NCI-H82 treated with DMSO at 0.1 percent for 48 hours (cell line): ENCODE measurements around the gene CHID1.

Experiments used
- DNase-seq: peaks from one replicate; lab custom pipeline; 2025; ENCODE audit not compliant: unreplicated experiment; lab: John Stamatoyannopoulos, UW

Gene CHID1

DNA sequence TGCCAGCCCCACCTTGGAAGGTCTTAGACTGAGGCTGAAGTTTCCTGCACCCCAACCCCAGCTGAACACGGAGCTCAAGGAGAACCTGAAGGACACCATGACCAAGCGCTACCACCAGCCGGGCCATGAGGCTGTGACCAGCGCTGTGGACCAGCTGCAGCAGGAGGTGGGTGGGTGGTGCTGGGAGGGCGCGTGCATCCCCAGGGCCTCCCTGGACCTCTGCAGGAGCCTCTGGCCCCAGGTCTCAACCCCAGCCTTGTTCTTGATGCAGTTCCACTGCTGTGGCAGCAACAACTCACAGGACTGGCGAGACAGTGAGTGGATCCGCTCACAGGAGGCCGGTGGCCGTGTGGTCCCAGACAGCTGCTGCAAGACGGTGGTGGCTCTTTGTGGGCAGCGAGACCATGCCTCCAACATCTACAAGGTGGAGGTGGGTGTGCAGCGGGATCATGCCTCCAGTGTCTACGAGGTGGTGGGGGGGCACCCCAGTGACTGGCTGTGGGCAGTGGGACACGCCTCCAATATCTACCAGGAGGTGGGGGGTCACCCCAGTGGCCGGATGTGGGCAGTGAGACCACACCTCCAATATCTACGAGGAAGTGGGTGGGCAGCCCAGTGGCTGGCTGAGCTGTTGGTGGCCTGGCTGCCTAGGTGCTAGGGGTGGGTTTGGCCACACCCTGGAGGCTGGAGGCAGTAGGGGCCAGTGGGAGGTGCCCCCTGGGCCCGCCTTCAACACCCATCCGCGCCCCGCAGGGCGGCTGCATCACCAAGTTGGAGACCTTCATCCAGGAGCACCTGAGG lies 73.2 kb downstream of the CHID1 start:
- DNase-seq: no peak

DNA sequence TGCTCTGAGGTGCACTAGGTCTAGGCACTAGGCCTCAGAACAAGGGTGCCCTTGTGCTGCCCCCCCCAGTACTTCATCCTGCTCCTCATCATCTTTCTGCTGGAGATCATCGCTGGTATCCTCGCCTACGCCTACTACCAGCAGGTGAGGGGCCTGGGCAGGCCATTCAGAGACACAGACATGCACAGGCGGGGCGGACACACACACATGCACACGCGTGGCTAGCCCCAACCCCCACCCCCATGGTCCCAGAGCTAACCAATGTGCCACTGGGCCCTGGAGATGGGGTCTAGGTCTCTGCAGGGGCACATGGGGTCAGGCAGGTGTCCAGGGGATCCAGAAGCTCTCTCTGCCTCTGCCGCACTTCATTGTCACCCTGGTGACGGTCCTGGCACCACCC lies 73.9 kb downstream of the CHID1 start:
- DNase-seq: no peak

DNA sequence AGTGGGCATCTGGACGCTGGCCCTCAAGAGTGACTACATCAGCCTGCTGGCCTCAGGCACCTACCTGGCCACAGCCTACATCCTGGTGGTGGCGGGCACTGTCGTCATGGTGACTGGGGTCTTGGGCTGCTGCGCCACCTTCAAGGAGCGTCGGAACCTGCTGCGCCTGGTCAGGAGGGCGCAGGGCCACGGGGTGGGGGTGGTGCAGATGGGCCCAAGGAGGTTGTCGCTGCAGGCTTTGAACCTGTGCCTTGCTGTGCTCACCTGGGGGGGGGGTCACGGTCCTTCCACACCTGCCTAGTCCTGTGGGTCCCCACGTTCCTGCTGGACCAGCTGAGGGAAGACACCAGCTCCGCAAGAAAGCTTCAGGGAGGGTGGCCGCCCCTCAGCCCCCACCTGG lies 74.3 kb downstream of the CHID1 start:
- no peak for DNase-seq

DNA sequence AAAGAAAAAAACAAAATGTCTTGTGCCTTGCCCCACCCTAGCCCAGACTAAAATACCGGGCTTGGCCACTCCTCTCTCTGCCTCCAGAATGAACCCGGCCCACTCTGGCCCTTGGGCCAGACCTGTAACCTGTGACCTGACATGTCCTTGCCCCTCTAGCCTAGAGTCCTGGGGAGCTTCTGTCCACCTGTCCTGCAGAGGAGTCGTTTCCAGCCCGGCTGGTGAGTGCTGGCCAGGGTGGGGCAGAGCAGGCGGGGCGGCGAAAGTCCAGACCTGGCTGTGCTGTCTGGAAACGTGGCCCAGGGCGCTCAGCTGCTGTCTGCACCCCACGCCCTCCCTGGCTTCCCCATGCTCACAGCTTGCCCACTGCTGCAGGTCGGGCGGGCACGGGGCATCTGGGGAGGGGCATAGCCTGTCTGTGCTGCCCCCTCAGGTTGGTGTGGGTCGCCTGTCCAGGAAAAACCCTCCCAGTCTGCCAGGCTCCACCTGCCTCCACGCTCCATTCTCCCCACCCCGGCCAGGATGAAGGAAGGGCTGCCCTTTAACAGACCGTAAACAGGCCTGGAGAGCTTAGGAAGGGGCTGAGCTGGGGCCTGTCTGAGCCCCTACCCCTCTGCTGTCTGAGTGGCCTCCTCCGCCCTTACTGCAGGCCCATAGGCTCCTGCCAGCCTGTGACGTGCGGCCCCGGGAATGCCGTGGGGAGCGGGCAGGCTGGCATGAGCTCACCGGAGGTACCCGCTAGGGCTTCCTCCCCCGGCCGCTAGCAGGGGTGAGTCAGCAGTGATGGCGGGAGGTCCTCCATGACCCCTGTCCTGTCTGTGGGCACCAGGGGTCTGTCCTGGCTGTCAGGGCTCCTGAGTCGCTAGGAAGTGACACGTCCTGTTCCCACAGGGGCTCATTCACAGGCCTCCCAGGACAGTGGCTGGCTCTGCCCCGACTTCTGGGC lies 76.0 kb downstream of the CHID1 start:
- no peak for DNase-seq

DNA sequence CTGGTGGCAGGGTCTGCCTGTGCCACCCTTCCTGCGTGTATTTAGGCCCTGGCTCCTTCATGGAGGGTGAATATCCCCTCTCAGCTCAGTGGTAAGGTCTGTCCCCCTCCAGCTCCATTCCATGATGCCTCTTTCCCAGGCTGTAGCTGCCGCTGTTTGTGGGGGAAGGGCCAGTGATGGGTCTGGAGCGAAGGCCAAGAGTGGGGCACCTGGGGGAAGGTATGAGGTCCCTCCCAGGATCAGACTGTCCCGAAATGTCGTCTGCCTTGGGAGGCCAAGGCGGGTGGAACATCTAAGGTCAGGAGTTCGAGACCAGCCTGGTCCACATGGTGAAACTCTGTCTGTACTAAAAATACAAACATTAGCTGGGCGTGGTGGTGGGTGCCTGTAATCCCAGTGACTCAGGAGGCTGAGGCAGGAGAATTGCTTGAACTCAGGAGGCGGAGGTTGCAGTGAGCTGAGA lies 76.7 kb downstream of the CHID1 start:
- DNase-seq: no peak

DNA sequence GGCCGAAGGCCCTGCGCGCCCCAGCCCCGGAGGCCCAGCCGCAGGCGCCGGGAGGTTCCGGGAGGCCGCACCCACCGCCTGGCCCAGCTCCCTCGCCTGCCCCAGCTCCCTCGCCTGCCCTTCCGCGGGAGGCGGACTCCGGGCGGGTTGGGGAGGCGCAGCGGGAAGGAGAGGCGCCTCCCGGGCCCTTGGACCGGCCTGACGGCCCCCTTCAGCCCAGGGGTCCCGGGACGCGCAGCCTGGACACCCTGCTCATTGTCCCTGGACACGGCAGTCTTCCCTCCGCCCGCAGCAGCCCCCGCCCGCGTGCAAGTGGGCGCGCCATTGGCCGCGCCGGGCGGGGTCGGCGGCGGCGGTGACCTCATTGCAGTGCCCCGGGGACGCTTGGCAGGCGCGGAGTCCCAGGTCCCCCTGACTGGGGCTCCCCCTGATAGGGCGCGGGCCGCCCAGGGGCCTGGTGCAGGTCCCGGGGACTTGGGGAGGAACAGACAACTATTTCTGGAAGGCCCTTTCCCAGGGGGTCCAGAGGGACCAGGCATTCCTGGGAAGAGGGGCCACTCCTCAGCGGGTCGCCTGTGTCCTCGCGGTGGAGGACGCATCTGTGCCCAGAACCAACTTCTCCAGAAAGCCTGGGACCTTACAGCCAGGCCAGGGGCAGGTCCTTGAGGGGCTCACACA lies 77.4 kb downstream of the CHID1 start:
- no peak for DNase-seq

DNA sequence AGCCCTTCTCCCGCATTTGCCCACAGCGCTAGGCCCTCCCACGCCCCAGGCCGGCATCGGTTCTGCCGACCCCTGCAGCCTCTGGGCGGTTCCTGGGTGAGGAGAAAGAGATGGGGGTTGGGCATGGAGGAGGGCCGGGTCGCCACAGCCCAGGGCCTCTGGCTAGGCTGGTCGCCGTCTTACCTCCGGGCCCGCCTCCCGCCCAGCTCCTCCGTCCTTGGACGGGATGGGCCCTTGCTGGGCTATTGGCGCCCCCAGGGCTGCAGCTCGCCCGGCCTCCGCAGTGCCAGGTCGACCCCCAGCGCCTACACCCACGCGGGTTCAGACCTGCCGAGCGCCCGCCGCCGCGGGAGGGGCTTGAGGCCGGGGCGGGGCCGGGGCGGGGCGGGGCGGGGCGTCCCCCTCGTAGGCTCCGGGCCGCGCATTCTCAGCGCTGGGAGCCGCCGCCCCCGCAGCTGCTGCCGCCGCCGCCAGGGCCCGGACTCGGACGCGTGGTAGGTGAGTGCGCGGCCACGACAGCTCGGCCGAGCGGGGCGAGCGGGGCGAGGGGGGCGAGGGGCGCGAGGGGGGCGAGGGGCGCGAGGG lies 78.0 kb downstream of the CHID1 start, which contains the start of gene CD151:
Gene CD151 (plus strand): TSS at position 424 of the 585 bp plus-strand sequence. CDS start 3,118 bp downstream, outside the sequence.
- DNase-seq: peak; percentile 21

DNA sequence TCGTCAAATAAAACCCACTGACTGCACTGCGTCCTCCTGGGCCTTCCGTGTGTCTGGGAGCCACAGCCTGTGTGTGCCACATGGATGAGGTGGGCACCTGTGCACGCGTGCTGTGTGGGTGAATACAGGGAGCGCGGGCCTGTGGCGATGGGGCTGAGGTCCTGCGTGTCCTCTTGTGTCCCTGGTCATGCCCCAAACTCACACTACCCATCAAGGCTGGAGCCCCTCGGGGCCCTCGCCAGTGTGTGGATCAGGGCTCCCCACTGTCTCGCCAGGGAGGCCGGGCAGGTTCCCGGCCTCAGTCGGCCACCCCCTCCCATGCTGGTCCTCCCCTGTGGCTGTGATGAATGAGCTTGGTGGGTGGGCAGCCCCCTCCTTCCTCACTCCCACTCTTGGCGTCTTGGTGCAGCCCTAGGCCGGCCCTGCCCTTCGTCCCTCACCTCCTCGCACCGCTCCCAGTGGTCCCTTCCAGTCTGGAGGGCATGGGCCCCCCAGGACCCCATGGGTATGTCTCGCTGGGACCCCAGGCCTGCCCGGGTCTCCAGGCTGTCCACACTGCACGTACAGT lies 78.6 kb downstream of the CHID1 start:
- no peak for DNase-seq

DNA sequence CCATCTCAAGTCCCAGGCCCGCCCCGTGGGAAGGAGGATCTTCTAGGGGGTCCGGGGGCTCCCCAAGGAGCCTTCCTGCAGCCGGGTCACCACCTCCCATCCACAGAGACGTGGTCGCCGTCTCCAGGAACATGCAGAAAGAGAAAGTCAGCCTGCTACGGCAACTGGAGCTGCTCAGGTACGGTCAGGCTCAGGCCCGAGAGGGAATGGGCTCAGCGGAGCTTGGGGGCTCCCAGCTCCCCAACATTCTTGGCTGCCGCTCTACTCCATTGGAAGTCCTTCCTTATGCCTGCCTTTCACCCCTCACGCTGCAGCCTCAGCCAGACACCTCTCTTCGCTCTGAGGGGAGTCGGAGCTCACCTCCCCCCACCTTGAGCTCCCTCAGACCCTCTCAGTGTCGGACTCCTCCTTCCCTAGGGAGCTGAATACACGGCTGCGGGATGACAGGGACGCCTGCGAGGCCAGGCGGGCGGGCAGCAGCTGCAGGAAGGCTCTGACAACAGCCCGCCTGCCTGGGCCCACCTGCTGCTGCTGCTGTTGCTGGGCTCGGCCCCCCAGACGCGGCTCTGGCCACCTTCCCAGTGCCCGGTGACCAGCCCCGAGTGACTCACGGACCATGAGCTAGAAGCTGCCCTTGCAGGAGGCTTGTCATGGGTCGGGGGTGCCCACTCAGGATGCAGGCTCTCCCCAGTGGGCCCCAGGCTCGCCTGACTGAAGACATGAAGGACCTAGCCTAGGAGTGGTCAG lies 79.3 kb downstream of the CHID1 start:
- no peak for DNase-seq

DNA sequence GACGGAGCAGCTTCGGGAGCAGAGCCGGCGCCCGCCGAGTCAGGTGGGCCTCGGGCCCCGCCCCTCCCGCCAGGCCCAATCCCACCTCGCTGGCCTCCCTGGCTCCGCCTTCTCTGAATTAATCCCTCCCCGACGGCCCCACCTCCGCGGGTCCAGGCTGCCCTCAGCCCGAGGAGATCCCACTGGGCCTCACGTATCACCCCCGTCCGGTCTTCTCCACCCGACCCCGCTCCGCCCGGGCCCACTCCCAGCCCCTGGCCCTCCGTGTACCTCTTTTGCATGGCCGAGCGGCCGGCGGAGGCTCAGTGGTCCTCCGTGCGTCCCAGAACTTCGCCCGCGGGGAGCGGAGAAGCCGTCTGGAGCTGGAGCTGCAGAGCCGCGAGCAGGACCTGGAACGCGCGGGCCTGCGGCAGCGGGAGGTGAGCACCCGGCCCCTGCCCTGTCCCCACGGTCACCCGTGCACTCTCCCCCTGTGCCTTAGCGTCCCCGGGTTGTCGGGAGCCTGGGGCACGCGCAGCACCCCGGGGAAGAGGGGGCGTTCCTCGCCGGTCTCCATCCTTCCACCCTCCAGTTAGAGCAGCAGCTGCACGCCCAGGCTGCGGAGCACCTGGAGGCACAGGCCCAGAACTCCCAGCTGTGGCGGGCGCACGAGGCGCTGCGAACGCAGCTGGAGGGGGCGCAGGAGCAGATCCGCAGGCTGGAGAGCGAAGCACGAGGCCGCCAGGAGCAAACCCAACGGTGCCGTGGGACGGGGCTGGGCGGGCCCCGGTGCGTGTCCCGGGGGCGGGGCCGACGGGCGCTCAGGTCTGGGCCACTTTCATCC lies 80.1 kb downstream of the CHID1 start:
- DNase-seq: peak; percentile 54

DNA sequence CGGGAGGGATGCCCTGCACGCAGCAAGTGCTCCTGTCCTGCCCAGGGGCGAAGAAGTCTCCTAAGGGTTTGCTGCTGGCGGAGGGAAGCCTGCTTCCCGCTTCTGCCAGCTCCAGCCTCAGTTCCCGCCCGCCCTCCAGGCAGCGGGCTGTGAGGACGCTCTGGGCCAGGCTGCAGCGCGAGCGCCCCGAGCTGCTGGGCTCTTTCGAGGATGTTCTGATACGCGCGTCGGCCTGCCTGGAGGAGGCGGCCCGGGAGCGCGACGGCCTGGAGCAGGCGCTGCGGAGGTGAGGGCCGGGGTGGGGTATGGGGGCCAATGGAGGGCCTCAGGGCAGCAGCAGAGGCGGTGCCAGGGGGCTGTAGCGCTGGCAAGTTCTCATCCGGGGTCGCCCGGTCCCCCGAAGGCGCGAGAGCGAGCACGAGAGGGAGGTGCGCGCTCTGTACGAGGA lies 80.7 kb downstream of the CHID1 start:
- no peak for DNase-seq

DNA sequence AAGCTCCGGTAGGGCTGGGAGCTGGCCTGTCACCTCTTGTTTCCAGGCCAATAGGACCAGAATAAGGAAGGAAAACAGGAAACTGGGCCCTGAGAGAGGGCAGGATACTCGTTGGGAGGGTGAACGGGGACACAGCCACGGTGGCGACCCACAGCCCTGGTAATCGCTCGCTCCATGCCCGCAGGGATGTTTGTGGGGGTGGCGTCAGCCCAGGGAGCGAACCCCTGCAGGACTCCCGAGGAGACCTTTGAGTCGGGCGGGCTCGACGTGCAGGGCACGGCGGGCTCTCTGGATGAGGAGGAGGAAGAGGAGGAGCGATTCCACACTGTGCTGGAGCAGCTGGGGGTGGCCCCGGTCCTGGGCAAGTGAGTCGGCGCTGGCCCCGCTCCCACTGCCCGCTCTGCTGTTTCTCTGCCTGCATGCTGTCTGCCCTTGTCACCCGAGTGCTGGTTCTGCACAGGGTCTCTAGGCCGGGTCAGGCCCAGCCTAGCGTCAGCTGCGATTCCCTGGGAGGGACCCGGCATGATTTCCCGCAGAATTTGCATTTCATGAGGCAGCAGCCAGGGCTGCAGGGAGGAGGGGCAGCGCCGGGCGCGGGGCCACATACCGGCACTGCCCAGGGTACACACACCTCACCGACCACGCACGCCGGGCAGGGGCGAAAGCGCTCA lies 81.3 kb downstream of the CHID1 start:
- DNase-seq: no peak

DNA sequence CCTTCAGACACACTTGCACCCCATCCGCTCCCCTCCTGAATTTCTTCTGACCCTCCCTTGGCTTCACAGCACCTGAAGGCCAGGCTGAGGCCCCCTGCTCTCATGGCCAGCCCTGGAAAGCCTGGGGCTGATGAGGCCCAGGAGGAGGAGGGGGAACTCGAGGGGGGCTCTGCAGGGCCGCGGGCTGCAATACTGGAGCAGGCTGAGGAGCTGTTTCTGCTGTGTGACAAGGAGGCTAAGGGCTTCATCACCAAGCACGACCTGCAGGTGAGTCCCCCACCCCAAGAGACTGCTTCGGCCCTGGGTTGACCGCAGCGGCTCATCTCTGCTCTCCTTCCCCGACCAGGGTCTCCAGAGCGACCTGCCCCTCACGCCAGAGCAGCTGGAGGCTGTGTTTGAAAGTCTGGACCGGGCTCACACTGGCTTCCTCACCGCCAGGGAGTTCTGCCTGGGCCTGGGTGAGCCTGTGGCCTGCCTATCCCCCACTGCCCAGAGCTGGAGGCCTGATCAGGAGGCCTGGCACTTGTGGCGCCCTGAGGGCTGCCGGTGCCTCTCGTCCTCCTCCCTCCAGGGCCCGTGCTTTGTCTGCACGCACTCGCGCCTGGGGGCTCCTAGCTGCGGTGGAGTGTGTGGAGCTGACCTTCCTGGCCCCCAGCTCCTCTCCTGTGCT lies 82.0 kb downstream of the CHID1 start:
- DNase-seq: no peak

DNA sequence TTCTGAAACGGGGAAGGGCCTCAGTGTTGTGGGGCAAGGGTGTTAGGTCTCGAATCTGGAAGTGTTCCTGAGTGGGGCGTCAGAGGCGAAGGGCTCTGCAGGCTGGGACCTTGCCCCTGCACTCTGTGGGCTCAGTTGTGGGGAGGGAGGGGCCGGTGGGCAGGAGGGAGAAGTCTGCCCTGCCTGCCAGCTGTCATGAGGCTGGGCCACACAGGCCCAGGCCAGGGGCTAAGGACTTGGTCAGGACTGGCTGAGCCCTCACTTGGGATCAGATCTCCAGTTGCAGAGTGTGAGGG lies 82.8 kb downstream of the CHID1 start, which contains the start of gene CRACR2B:
Gene CRACR2B (plus strand): TSS at position 23 of the 296 bp plus-strand sequence. CDS start 689 bp downstream, outside the sequence.
- DNase-seq: no peak

DNA sequence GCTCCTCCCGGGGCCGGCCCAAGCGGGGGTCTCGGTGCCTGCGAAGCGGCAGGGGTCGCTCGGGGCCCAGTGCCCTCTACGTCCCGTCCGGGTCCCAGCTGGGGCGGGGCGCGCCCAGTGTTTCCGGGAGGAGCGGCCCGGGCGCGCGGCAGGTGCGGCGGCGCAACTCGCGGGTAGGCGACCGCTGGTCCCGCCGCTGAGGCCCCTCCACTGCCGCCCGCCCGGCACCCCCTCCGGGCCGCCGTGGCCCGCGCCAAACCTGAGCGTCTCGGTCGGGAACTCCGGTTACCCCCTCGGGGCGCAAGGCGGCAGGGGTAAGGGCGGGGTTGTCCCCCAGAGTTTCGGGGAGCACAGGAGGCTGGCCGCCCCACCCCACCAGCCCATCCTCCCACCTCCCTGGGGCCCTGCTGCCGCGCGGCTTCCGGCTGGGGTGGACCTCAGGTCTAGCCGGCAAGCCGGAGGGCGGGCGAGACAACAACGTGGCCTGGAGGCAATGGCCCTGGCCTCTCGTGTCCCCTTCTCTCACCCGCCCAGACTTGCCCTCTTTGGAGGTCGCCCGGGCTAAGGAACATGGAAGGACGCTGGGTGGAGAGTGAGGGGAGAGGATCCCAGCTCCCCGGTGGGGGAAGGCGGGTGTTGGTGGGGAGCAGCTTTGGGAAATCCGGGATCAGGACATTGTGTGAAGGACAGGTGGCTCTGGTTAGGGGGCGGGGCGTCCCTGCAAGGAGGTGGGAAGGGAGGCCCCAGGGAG lies 83.3 kb downstream of the CHID1 start:
- no peak for DNase-seq

DNA sequence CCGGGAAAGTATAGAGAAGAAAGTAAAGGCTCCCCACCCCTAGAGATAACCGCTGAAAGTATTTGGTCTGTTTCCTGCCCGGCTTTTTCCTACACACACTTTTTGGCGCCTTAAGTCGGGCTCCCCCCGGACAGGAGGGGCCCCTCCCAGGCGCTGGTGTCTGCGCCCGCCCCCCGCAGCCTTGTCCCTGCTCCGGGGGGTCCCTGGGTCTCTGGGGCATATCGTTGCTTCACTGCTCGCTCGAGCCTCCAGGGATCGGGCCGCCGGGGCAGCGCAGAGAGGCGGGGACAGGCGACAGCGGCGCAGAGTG lies 83.8 kb downstream of the CHID1 start:
- DNase-seq: no peak

DNA sequence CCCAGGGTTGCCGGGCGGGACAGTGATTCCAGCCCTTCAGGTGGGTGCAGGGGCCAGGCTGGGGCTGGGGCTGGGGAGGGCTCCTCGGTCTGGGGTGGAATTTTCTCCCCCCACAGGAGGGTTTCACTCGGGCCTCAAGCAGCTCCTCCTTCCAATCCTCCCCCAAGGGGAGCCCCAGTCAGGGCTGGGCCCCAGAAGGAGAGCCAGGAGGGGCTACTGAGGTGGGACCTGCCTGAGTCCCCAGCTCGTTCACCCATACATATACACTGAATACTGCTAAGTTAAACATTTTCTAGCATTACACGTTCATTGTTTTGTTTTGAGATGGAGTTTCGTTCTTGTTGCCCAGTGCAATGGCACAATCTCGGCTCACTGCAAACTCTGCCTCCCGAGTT lies 84.4 kb downstream of the CHID1 start:
- DNase-seq: no peak
